Endothelial cell of umbilical vein (primary cell): ENCODE data around the gene HIP1. TPM values are rescaled to one million over a fixed set of nuclear protein-coding genes. Genes with fewer than 3 reads are reported as not detected.

Experiments used
- BruUV-seq: library from RNA; stranded (reverse); fragments of 400-500 nt; replicated peaks from 2 replicates; lab custom pipeline; 2021; lab: Mats Ljungman, UMichigan
- CTCF ChIA-PET: fragments of 300-600, 350-600 bp; sonication (Branson Sonifier 250); formaldehyde crosslinking; loops from one replicate; lab custom pipeline; 2021; ENCODE audit warnings: antibody characterized with exemption, inconsistent platforms; lab: Charles Lee
- POLR2A ChIA-PET: fragments of 300-600, 350-600 bp; sonication (Branson Sonifier 250); formaldehyde crosslinking; loops from one replicate; lab custom pipeline; 2021; ENCODE audit warnings: antibody characterized with exemption, inconsistent platforms; lab: Charles Lee
- DNase-seq: peaks from one replicate; pipeline ENCODE4 v3.0.0-alpha.2; 2011; ENCODE audit warnings: low read depth, low spot score
- FAIRE-seq: peaks from 2 replicates; lab custom pipeline; 2011; peaks lifted over from hg19 to GRCh38; lab: Jason Lieb, UNC
- H2AFZ ChIP-seq: 2 replicates; pipeline ENCODE4 v1.6.0; 2012; ENCODE audit warnings: low read depth, low read length, control low read depth, inconsistent platforms
- H3K27ac ChIP-seq: 2 replicates; pipeline ENCODE4 v1.5.1; 2011; ENCODE audit warnings: low read depth, mild to moderate bottlenecking, control low read depth, low read length, moderate library complexity; ENCODE audit not compliant: insufficient read depth
- H3K27me3 ChIP-seq, 2 experiments: 2 replicates each; pipeline versions ENCODE4 v1.6.0 to v1.6.1; 2011; ENCODE audit warnings: low read length in 2 of 2, mixed read lengths in 1 of 2; ENCODE audit not compliant: control insufficient read depth in 2 of 2, insufficient read depth in 2 of 2
- H3K36me3 ChIP-seq, 2 experiments: 2 replicates in 1 of 2; 3 replicates in 1 of 2; pipeline ENCODE4 v1.5.1; 2011; ENCODE audit warnings: low read length in 2 of 2, mild to moderate bottlenecking in 1 of 2, moderate library complexity in 1 of 2; ENCODE audit not compliant: control insufficient read depth in 2 of 2, insufficient read depth in 2 of 2; ENCODE audit errors: extremely low read depth in 1 of 2
- H3K4me1 ChIP-seq: 3 replicates; pipeline ENCODE4 v1.5.1; 2011; ENCODE audit warnings: mild to moderate bottlenecking, low read length; ENCODE audit not compliant: control insufficient read depth, insufficient read depth; ENCODE audit errors: extremely low read depth
- H3K4me2 ChIP-seq: 2 replicates; pipeline ENCODE4 v1.6.1; 2011; ENCODE audit warnings: low read length, control low read depth, mixed read lengths; ENCODE audit not compliant: insufficient read depth
- H3K4me3 ChIP-seq, 3 experiments: fragments of 200-600 bp in 1 of 3; sonication (generic), shearing (Covaris generic) in 1 of 3; replicated peaks in 1 of 3; 2 replicates each; pipeline ENCODE4 v1.5.1; 2011 to 2016; ENCODE audit warnings: control low read depth in 3 of 3, low read length in 3 of 3, mild to moderate bottlenecking in 2 of 3, inconsistent platforms in 1 of 3, low read depth in 1 of 3, moderate library complexity in 1 of 3; ENCODE audit not compliant: insufficient read depth in 1 of 3
- H3K79me2 ChIP-seq: 2 replicates; pipeline ENCODE4 v1.6.0; 2012; ENCODE audit warnings: low read length, inconsistent platforms; ENCODE audit not compliant: control insufficient read depth, insufficient read depth
- H3K9ac ChIP-seq: replicated peaks from 2 replicates; pipeline ENCODE3; 2011; ENCODE audit warnings: low read length, control low read depth; ENCODE audit not compliant: insufficient read depth; ENCODE audit errors: extremely low read depth
- H3K9me1 ChIP-seq: replicated peaks from 3 replicates; pipeline ENCODE4 v1.6.0; 2011; ENCODE audit warnings: mild to moderate bottlenecking, low read length; ENCODE audit not compliant: control insufficient read depth, insufficient read depth; ENCODE audit errors: extremely low read depth
- H3K9me3 ChIP-seq: replicated peaks from 2 replicates; pipeline ENCODE4 v1.5.1; 2012; ENCODE audit warnings: low read length, inconsistent platforms; ENCODE audit not compliant: control insufficient read depth, insufficient read depth
- H4K20me1 ChIP-seq: replicated peaks from 2 replicates; pipeline ENCODE3; 2011; ENCODE audit warnings: mild to moderate bottlenecking, low read length; ENCODE audit not compliant: control insufficient read depth, insufficient read depth; ENCODE audit errors: extremely low read depth
- EZH2 ChIP-seq: IDR thresholded peaks from 2 replicates; pipeline ENCODE4 v1.6.1; 2012; ENCODE audit warnings: borderline replicate concordance, low read depth, mild to moderate bottlenecking, moderate library complexity, low read length, inconsistent platforms; ENCODE audit not compliant: severe bottlenecking
- FOS ChIP-seq: IDR thresholded peaks from 2 replicates; pipeline ENCODE4 v1.6.1; 2011; ENCODE audit warnings: mild to moderate bottlenecking, low read length, moderate library complexity, borderline replicate concordance; ENCODE audit not compliant: insufficient read depth
- GATA2 ChIP-seq: IDR thresholded peaks from 2 replicates; pipeline ENCODE4 v1.7.0; 2011; ENCODE audit warnings: low read depth, mild to moderate bottlenecking, moderate library complexity, mixed read lengths, low read length; ENCODE audit not compliant: insufficient read length, insufficient read depth
- JUN ChIP-seq: IDR thresholded peaks from 2 replicates; pipeline ENCODE4 v1.6.1; 2011; ENCODE audit warnings: borderline replicate concordance, low read depth; ENCODE audit not compliant: insufficient read length, insufficient read depth
- MAX ChIP-seq: IDR thresholded peaks from 2 replicates; pipeline ENCODE4 v1.6.1; 2011; ENCODE audit not compliant: insufficient read depth, insufficient read length
- MYC ChIP-seq: IDR thresholded peaks from one replicate; pipeline ENCODE4 v1.6.1; 2011; ENCODE audit warnings: mild to moderate bottlenecking, low read depth, low read length
- POLR2A ChIP-seq: IDR thresholded peaks from 2 replicates; pipeline ENCODE4 v1.6.1; 2012; ENCODE audit warnings: low read depth, mild to moderate bottlenecking, control low read depth, low read length
- POLR2AphosphoS5 ChIP-seq: IDR thresholded peaks from 2 replicates; pipeline ENCODE4 v1.6.1; 2012; ENCODE audit warnings: low read depth, mild to moderate bottlenecking, control low read depth, low read length, moderate library complexity; ENCODE audit not compliant: insufficient read depth
- dilution Hi-C: fragments of 300-500 bp; cut with MboI; formaldehyde crosslinking; loops from one replicate; pipeline ENCODE4 v1.15.0; 2019; ENCODE audit warnings: low sequenced_read_pairs; ENCODE audit not compliant: extremely low pct_ligation_motif_present
- intact Hi-C: fragments of 100-400 bp; cut with micrococcal nuclease; formaldehyde crosslinking; loops from one replicate; pipeline ENCODE4 v1.10.0; 2022
- polyA plus RNA-seq, 4 experiments: library from polyadenylated mRNA; depleted of rRNA in 3 of 4; stranded (reverse) in 3 of 4; unstranded in 1 of 4; fragments of >200 nt; gene quantifications; 2 replicates each; pipeline versions ENCODE4 v1.2.1 to v1.2.3, GENCODE V29; 2011 to 2012; ENCODE audit warnings: missing spikeins in 1 of 4
- total RNA-seq: library from RNA; stranded (reverse); gene quantifications from 2 replicates; pipeline ENCODE4 v1.2.3, GENCODE V29; 2021
- TF ChIP-seq, protein P1 (sequence below), 2 donors: IDR thresholded peaks; 1 replicate in 1 of 2; 2 replicates in 1 of 2; pipeline ENCODE4 v1.5.1; 2011; ENCODE audit warnings: low read length in 2 of 2, mild to moderate bottlenecking in 2 of 2, moderate library complexity in 2 of 2, control low read depth in 1 of 2, inconsistent platforms in 1 of 2, low read depth in 1 of 2; ENCODE audit not compliant: insufficient read depth in 1 of 2; ENCODE audit errors: extremely low read depth in 1 of 2

HIP1 gene
- total and polyA plus RNA-seq, 2 donors (not counting 3 experiments of a cell fraction or from before 2014, with no cell fraction given) = 23.7 to 47.6 TPM

DNA sequence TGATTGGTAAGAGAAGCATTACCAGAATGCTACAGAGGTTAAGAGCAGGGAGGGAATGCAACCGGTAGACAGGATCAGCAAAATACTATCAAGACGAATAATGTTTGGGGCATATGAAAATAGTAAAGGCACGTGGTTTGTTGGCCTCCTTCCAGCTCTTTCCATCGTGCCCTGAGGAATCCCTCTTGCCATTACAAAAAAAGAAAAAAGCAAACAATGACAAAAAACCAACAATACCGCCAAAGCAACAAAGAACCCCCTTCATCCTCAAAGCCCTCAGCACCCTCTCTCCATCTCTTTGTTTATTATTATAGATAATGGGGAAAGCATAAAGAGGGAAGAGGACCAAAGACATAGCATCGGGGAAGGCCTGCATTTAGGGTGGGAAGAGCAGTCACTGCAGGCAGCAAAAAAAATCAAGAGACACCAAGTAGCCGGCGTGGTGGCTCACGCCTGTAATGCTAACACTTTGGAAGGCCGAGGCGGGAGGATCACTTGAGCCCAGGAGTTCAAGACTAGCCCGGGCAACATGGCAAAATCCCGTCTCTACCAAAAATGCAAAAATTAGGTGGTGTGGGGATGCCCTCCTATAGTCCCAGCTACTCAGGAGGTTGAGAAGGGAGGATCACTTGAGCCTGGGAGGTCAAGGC, 78.0 kb downstream of the HIP1 start:
- DNase-seq (no peak), FAIRE-seq (no peak)
- dilution Hi-C loops (no loop called here), intact Hi-C loops (no loop called here)
- TF ChIP-seq JUN = no peak
- TF ChIP-seq GATA2 = no peak
- no peak for TF ChIP-seq FOS
- TF ChIP-seq, protein P1, sequence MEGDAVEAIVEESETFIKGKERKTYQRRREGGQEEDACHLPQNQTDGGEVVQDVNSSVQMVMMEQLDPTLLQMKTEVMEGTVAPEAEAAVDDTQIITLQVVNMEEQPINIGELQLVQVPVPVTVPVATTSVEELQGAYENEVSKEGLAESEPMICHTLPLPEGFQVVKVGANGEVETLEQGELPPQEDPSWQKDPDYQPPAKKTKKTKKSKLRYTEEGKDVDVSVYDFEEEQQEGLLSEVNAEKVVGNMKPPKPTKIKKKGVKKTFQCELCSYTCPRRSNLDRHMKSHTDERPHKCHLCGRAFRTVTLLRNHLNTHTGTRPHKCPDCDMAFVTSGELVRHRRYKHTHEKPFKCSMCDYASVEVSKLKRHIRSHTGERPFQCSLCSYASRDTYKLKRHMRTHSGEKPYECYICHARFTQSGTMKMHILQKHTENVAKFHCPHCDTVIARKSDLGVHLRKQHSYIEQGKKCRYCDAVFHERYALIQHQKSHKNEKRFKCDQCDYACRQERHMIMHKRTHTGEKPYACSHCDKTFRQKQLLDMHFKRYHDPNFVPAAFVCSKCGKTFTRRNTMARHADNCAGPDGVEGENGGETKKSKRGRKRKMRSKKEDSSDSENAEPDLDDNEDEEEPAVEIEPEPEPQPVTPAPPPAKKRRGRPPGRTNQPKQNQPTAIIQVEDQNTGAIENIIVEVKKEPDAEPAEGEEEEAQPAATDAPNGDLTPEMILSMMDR (IDR thresholded peaks at IDR 0.05; ENCODE audit: extremely low read depth in 1 of 2, insufficient read depth in 1 of 2, low read depth in 1 of 2, low read length in 2 of 2) = no peak
- no peak for TF ChIP-seq POLR2A
- no peak for TF ChIP-seq POLR2AphosphoS5
- no peak for TF ChIP-seq MYC
- no peak for TF ChIP-seq EZH2
- no peak for TF ChIP-seq MAX
- Histone ChIP-seq H3K79me2 (no peaks in the 10 kb centered on the region), H3K4me2 (no peak overlapping the region), H3K27me3 (no peaks in the 10 kb centered on the region), H3K9ac (no peak overlapping the region), H4K20me1 (no peaks in the 10 kb centered on the region), H3K27ac (no peak overlapping the region), H3K4me3 (no peak overlapping the region), H3K36me3 (no peaks in the 10 kb centered on the region), H2AFZ (no peak overlapping the region), H3K4me1 (no peaks in the 10 kb centered on the region), H3K9me1 (no peaks in the 10 kb centered on the region), H3K9me3 (no peaks in the 10 kb centered on the region)
- ChIA-PET CTCF (no interaction called here), POLR2A (interaction anchor here (0.7 kb wide), 1 partner anchor 10 kb away, joined by 3 read pairs; no protein-coding TSS in a partner anchor)
- BruUV-seq = no TSS peak
